Stimulated activated effector memory CD8-positive, alpha-beta T cell treated with anti-CD3 and anti-CD28 coated beads, Interleukin-12 subunit alpha, Interleukin-12 subunit beta, amount 100 ng/mL, for 72 hours (primary cell): ENCODE measurements around the gene ARFGEF2.
"Not testable (repeated sequence)": the region's sequence is repeated elsewhere in the genome, so short reads cannot be mapped to it uniquely, and the experiment has no call there.

Experiments
- ATAC-seq: fragments of 150-1000 bp; cut with Tn5 transposase; 2 replicates; pipeline ENCODE4 v1.10.0; 2021
- DNase-seq, 2 donors: peaks; one replicate each; pipeline ENCODE4 v3.0.0; 2021 to 2022; ENCODE audit warnings: low spot score in 2 of 2
- H3K27ac Mint-ChIP-seq: one replicate; pipeline ENCODE4 v1.8.0; 2022; ENCODE audit warnings: mild to moderate bottlenecking, mixed read lengths
- H3K36me3 Mint-ChIP-seq: one replicate; pipeline ENCODE4 v1.8.0; 2022; ENCODE audit warnings: mild to moderate bottlenecking, mixed read lengths
- H3K4me1 Mint-ChIP-seq: one replicate; pipeline ENCODE4 v1.8.0; 2022; ENCODE audit warnings: mixed read lengths
- H3K4me3 Mint-ChIP-seq: one replicate; pipeline ENCODE4 v1.8.0; 2022; ENCODE audit warnings: mild to moderate bottlenecking, mixed read lengths
- H3K9me3 Mint-ChIP-seq: one replicate; pipeline ENCODE4 v1.8.0; 2022; ENCODE audit warnings: mixed read lengths

ARFGEF2 gene

GRCh38 chr20:49028177-49028576 lies 106.7 kb downstream of the ARFGEF2 start:
- not testable (repeated sequence) for ATAC-seq, H3K4me3 Mint-ChIP-seq, DNase-seq, H3K4me1 Mint-ChIP-seq, H3K9me3 Mint-ChIP-seq, H3K27ac Mint-ChIP-seq
- H3K36me3 Mint-ChIP-seq = peaks cover 99% of the 10 kb centered on the region

- H3K27ac Mint-ChIP-seq = no peak overlapping the region
- no peaks in the 10 kb centered on the region for H3K4me1 Mint-ChIP-seq
- H3K4me3 Mint-ChIP-seq = no peak overlapping the region
- peaks cover 100% of the 10 kb centered on the region for H3K36me3 Mint-ChIP-seq
- no peak for ATAC-seq
- H3K9me3 Mint-ChIP-seq = no peaks in the 10 kb centered on the region
- DNase-seq = no peak
Observed at GRCh38 chr20:49028684-49029083, 107.2 kb downstream of the ARFGEF2 start.

GRCh38 chr20:49029203-49029602 lies 107.7 kb downstream of the ARFGEF2 start:
- no peak overlapping the region for H3K27ac Mint-ChIP-seq
- ATAC-seq = no peak

GRCh38 chr20:49030954-49031619 lies 109.6 kb downstream of the ARFGEF2 start:
- no peak for ATAC-seq
- DNase-seq = no peak
- Mint-ChIP-seq H3K27ac (no peak overlapping the region), H3K9me3 (no peaks in the 10 kb centered on the region), H3K4me1 (no peaks in the 10 kb centered on the region), H3K36me3 (peaks cover 81% of the 10 kb centered on the region), H3K4me3 (no peak overlapping the region)

More at GRCh38 chr20:49029203-49029602, 107.7 kb downstream of the ARFGEF2 start:
- Mint-ChIP-seq H3K36me3 (peaks cover 100% of the 10 kb centered on the region), H3K4me3 (no peak overlapping the region), H3K9me3 (no peaks in the 10 kb centered on the region), H3K4me1 (no peaks in the 10 kb centered on the region)
- DNase-seq = no peak

GRCh38 chr20:49032455-49032854 lies 110.9 kb downstream of the ARFGEF2 start:
- H3K9me3 Mint-ChIP-seq = no peaks in the 10 kb centered on the region
- H3K36me3 Mint-ChIP-seq = peaks cover 67% of the 10 kb centered on the region

GRCh38 chr20:49034070-49034732 lies 112.7 kb downstream of the ARFGEF2 start:
- DNase-seq = no peak
- Mint-ChIP-seq H3K36me3 (peaks cover 50% of the 10 kb centered on the region), H3K9me3 (no peaks in the 10 kb centered on the region), H3K4me1 (peaks cover 9% of the 10 kb centered on the region), H3K4me3 (no peak overlapping the region), H3K27ac (no peak overlapping the region)
- ATAC-seq = no peak

More at GRCh38 chr20:49032455-49032854, 110.9 kb downstream of the ARFGEF2 start:
- Mint-ChIP-seq H3K27ac (no peak overlapping the region), H3K4me3 (no peak overlapping the region), H3K4me1 (no peaks in the 10 kb centered on the region)
- ATAC-seq (no peak), DNase-seq (no peak)

GRCh38 chr20:49037962-49038387 lies 116.5 kb downstream of the ARFGEF2 start:
- ATAC-seq (peak; percentile 65), DNase-seq (no peak)
- H3K36me3 Mint-ChIP-seq = peaks cover 12% of the 10 kb centered on the region
- H3K4me1 Mint-ChIP-seq = peaks cover 9% of the 10 kb centered on the region
- no peak overlapping the region for H3K27ac Mint-ChIP-seq
- H3K9me3 Mint-ChIP-seq = no peaks in the 10 kb centered on the region
- H3K4me3 Mint-ChIP-seq = peak overlapping the region; percentile 12

- Mint-ChIP-seq H3K27ac (no peak overlapping the region), H3K36me3 (no peaks in the 10 kb centered on the region), H3K4me1 (peaks cover 9% of the 10 kb centered on the region), H3K9me3 (no peaks in the 10 kb centered on the region), H3K4me3 (no peak overlapping the region)
- ATAC-seq = no peak
- no peak for DNase-seq
Observed at GRCh38 chr20:49039854-49040253, 118.3 kb downstream of the ARFGEF2 start.

- H3K36me3 Mint-ChIP-seq = peaks cover 28% of the 10 kb centered on the region
- H3K4me1 Mint-ChIP-seq = peaks cover 25% of the 10 kb centered on the region
- H3K27ac Mint-ChIP-seq = no peak overlapping the region
- DNase-seq = no peak
- H3K4me3 Mint-ChIP-seq = no peak overlapping the region
- H3K9me3 Mint-ChIP-seq = no peaks in the 10 kb centered on the region
- no peak for ATAC-seq
Observed at GRCh38 chr20:49043000-49043399, 121.5 kb downstream of the ARFGEF2 start.

GRCh38 chr20:49045440-49046086 lies 124.1 kb downstream of the ARFGEF2 start:
- Mint-ChIP-seq H3K27ac (peak overlapping the region; percentile 99), H3K36me3 (peaks cover 52% of the 10 kb centered on the region), H3K4me3 (peak overlapping the region; percentile 97), H3K4me1 (peaks cover 28% of the 10 kb centered on the region), H3K9me3 (no peaks in the 10 kb centered on the region)
- ATAC-seq = no peak
- no peak for DNase-seq

- H3K4me1 Mint-ChIP-seq = peaks cover 28% of the 10 kb centered on the region
- peak within 1 kb of the TSS; percentile 99 for H3K27ac Mint-ChIP-seq
- peaks cover 60% of the 10 kb centered on the region for H3K36me3 Mint-ChIP-seq
- peak within 1 kb of the TSS; percentile 97 for H3K4me3 Mint-ChIP-seq
- ATAC-seq (peak; percentile 96), DNase-seq (peak; percentile 98)
- no peaks in the 10 kb centered on the region for H3K9me3 Mint-ChIP-seq
Observed at GRCh38 chr20:49046087-49046900, 124.8 kb downstream of the ARFGEF2 start, which contains the start of gene CSE1L. TSS of gene CSE1L (plus strand) at chr20:49046312. CDS start at chr20:49058464, 12,152 bp downstream.

GRCh38 chr20:49052334-49052733 lies 130.8 kb downstream of the ARFGEF2 start:
- peaks cover 39% of the 10 kb centered on the region for H3K4me1 Mint-ChIP-seq
- H3K27ac Mint-ChIP-seq = no peak overlapping the region
- H3K9me3 Mint-ChIP-seq = no peaks in the 10 kb centered on the region
- no peak overlapping the region for H3K4me3 Mint-ChIP-seq
- H3K36me3 Mint-ChIP-seq = peaks cover 91% of the 10 kb centered on the region
- no peak for ATAC-seq
- no peak for DNase-seq

GRCh38 chr20:49054056-49054643 lies 132.6 kb downstream of the ARFGEF2 start:
- peaks cover 25% of the 10 kb centered on the region for H3K4me1 Mint-ChIP-seq
- DNase-seq = no peak

GRCh38 chr20:49063279-49063678 lies 141.8 kb downstream of the ARFGEF2 start:
- no peaks in the 10 kb centered on the region for H3K4me1 Mint-ChIP-seq
- peaks cover 99% of the 10 kb centered on the region for H3K36me3 Mint-ChIP-seq
- DNase-seq (no peak), ATAC-seq (no peak)
- H3K9me3 Mint-ChIP-seq = no peaks in the 10 kb centered on the region
- no peak overlapping the region for H3K27ac Mint-ChIP-seq
- H3K4me3 Mint-ChIP-seq = no peak overlapping the region

More at GRCh38 chr20:49054056-49054643, 132.6 kb downstream of the ARFGEF2 start:
- peaks cover 91% of the 10 kb centered on the region for H3K36me3 Mint-ChIP-seq
- no peak overlapping the region for H3K4me3 Mint-ChIP-seq
- no peaks in the 10 kb centered on the region for H3K9me3 Mint-ChIP-seq
- peak overlapping the region; percentile 18 for H3K27ac Mint-ChIP-seq
- ATAC-seq = peak; percentile 65
